Stimulated activated CD8-positive, alpha-beta memory T cell treated with anti-CD3 and anti-CD28 coated beads, Interleukin-4, amount 100 ng/mL, for 24 hours (primary cell): ENCODE data around the gene MATN1.
"Not testable (repeated sequence)": the region's sequence is repeated elsewhere in the genome, so short reads cannot be mapped to it uniquely, and the experiment has no call there.

Experiments
- DNase-seq: peaks from one replicate; pipeline ENCODE4 v3.0.0-alpha.2; 2020; ENCODE audit warnings: low read depth

The MATN1 gene

DNA sequence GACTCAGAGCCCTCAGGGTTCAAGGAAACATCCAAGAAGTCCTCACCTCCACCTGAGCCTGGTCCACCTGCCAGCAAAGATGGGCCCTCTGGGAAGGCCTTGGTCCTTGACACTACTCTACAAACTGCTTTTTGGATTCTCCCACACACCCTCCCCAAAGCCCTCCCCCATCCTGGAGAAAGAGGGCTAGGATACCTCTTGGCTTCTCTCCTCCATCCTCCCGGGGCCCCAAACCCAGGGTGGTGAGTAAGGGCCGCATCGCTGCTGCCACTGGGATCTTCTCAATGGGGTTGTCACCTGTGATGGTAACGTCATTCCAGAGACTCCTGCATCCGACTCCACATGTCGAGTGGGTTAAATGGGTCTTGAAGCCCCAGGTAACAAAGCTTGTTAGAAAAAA is 26.6 kb downstream of the MATN1 start:
- no peak for DNase-seq

DNA sequence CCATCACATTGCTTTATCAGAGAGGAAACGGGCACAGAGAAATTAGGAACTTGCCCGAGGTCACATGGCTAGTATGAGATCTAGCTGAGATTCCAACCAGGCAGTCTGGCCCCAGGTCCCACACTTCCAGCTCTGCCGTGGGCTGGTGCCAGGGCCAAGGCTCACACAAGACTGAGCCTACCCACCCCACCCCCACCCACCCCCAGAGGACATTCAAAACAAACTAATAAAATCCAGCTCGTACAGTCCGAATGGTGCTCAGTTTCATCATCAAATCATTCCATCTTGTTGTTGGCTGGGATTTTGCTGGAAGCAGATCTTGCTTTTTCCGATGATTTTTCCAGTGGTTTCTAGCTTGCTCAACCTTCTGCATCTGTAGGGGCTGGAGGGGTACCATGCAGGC is 27.9 kb downstream of the MATN1 start:
- DNase-seq = no peak

DNA sequence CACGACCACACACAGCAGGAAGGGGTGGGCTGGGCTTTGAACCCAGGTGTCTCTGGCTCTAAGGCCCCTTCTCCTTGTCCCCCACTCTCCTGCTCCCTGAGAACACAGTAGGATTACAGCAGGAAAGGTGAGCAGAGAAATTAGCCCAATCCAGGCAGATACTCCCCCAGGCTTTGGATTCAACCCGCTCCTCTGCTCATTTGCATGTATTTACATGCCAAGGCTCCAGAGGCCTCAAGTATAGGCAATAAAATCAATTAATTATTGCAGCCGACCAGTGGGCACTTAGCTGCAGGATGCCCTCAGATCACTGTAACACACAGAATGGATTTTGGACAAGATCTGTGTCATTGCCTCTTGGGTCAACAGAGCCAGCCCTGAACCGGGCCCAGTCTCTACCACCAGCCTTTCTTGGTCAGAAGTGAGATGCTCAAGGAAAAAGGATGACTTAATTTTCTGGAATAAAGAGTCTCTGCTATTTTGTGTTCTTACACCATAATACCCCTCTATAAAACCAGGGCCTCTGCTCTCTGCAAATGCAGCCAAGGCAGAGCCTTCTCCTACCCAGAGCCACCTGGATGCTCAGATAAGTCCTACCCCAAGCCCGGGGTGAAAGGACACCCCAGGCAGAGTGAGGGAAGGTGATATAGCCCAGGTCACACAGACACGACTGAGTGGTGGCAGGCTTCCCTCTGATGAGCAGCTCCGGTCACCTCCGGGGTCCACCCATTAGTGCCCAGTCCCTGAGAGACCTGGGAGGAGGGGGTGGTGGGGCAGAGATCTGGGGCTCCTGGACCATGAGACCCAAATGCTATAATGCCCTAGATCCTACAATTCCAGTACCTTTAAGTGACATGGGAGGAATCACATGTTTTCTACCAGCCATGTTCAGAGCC is 28.9 kb downstream of the MATN1 start:
- no peak for DNase-seq

DNA sequence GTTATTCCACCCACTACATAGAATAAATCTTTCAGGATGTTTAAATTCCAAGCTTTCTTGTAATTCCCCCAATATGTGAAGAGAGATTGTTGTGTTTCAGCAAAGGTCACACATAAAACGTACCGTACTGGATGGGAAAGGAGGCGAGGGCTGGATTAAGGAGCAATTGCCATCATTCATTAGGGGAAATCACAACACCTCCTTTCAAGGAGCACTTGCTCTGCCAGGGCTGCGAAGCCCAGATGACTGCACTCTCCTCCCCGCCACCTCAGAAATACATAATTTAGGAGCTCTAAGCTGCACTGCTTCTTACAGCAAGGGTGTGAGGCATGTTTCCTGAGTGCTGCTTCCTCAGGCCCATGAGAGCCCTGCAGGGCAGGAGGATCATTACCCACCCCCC is 29.6 kb downstream of the MATN1 start:
- DNase-seq = no peak

DNA sequence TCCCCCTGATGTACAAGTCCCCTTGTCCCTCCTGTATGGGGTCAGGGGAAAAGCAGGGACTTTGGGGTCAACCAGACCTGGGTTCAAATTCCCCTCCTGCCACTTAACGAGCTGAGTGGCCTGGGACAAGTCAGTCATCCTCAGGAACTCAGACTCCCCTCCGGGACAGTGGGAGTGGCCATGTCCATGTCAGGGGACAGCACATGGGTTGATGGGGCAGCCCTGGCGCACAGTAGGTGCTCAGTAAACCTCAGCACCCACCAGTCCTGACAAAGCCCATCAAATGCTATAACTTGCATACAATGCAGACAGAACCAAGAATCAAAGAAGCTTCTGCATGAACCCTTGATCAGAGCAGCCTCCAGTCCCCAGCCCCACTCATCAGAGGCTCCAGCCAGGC is 30.0 kb downstream of the MATN1 start:
- no peak for DNase-seq

DNA sequence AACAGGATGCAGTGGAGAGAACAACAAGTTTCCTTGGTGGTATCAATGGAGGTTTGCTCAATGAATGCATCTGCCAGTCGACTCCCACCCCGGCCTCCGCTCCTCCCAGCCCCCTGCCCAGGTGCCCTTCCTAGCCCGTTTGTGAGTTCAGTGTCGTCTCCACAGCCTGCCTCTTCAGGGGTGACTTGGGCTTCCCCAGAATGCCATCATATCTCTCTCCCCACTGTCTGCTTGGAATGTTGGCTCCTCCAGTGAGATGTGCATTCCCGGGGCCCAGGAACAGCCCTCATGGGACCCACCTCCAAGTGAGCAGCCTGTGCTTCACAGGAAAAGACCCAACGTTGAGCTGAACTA is 30.5 kb downstream of the MATN1 start:
- DNase-seq = no peak

DNA sequence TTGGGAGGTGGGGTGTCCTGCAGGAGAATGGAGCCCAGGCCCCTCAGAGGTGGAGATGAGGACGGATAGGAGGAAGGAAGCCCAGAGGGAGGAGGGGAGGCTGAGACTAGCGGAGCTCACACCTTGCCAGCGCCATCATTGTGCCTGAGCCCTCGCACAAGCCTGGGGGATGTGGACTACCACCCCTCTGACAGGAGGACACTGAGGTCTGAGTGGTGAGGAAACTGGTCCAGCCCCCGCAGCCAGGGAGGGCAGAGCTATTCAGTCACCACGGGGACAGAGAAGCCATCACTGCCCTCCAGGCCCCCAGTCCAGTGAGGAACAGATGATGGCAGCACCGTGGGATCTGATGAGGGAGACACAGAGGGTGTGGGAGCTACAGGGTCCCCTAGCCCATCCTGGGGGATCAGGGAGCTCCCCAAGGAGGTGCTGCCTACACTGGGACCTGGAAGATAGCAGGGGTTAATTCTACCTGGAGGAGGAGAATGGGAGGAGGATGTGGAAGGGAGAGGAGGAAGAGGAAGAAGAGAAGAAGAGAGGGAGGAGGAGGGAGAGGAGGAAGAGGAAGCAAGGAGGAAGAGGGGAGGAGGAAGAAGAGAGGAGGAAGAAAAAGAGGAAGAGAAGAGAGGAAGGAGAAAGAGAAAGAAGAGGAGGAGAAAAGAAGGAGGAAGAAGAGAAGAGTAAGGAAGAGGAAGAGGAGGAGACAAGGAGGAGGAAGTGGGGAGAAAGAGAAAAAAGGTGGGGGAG is 31.0 kb downstream of the MATN1 start:
- DNase-seq = no peak

DNA sequence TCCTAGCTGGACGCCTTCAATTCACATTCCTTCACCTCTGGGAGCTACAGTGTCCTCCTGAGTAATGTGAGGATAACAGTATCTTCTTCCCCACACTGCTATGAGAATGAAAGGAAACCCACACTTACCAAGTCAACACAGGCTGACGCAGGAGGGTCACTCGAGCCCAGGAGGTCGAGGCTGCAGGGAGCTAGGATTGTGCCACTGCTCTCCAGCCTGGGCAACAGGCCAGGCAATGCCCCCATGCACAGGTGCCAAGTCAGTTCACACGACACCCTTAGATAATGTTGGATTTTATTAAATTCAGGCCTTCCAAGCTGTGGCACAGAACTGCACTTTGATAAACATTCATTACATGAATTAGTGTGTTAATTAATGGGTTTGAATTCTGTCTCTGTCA is 31.9 kb downstream of the MATN1 start:
- no peak for DNase-seq

DNA sequence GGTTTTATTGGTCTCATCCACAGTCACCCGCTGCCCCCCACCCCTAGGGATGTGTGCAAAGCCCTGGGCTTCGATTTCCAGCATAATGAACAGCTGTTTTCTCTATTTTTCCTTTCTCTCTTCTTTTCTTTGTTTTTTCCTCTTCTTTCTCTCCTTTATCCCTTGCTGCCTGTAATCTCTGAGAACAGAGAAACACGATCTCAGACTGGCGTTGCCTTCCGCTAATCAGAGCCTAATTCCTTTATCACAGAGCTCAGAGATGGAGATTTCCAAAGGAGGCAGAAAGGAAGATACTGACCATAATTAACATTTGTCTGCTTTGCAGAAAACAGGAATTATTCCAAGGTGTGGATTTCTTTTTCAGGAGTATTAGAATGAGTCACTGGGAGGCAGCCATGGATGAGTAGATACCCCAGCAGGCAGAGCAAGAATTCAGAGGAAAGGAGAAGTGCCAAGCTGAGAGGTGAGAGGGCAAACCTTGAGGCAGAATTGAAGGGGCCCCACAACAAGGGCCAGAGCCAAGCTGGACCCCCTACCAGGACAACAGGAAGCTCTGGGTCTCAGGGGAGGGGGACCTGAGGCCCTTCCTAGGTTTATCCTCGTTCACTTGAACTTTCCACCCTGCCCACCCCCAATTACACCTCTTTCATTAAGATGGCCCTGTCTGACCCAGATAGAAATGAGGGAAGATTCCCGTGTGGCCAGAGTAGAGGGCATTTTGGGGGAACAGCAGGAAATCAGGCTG is 33.3 kb downstream of the MATN1 start:
- DNase-seq = no peak

DNA sequence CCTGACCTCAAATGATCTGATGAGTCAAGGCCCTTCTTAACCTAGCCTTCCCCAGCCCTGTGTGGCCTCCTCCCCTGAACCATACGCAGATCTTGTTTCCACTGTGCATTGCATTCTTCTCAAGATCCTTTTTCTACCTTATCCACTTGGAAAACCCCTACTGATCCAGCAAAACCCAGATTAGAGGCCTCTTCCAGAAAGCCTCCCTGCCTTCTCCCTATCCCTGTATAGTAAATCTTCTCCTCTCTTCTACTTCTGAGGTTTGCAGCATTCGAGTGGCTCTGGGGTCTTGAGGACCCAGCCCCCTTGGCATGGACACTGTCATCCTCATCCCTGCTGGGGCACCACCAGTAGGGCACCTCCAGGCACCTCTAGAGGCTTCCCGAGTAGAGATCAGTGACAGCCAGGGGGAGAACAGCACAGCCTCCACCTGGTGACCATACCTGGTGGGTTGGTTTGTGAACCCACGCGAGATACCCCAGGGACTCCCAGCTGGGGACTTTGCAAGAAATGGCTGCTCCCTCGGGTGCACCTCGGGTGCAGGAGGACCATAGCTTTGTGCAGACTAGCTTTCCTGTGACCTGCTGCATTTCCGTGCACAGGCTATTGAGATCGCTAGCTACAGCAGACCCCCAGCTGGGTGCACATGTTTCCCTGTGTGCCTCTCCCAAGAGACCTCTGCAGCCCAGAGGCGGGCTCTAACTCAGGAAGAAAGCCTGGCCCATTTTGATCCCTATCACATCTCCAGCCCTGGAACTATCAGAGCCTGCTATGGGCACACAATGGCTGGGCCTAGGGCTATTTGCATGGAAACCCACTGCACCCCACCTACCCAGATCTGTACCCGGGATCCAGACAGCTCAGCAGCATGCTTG is 34.2 kb downstream of the MATN1 start:
- no peak for DNase-seq

DNA sequence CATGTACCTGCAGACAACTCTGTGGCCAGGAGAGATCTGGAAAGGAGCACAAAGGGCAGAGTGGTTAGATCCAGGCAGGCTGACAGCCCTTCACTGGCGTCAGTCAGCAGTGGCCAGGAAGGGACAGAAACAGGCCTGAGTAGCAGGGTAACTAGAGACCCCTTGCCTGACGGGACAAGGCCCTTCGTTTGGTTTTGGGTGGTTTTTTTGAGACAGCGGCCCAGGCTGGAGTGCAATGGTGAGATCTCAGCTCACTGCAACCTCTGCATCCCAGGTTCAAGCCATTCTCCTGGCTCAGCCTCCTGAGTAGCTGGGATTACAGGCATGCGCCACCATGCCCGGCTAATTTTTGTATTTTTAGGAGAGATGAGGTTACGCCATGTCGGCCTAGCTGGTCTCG is 34.9 kb downstream of the MATN1 start:
- not testable (repeated sequence) for DNase-seq

DNA sequence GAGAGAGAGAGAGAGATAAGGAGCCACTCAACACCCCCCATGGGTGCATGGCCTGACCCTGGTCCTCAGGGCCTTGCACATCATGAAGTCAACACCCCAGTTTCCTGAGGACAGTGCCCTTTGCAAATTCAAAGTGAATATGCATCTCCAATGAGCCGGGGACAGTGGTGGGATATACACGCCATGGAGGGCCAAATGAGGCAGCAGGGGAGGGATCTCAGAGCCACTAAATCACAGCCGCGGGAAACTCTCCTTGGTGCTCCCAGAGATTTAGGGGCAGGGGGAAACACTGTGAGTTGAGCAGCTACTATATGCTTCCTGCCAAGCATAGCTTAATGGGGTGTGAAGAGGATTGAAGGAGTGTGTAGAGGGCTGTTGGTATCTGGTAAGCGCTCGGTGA is 35.5 kb downstream of the MATN1 start:
- DNase-seq = no peak

DNA sequence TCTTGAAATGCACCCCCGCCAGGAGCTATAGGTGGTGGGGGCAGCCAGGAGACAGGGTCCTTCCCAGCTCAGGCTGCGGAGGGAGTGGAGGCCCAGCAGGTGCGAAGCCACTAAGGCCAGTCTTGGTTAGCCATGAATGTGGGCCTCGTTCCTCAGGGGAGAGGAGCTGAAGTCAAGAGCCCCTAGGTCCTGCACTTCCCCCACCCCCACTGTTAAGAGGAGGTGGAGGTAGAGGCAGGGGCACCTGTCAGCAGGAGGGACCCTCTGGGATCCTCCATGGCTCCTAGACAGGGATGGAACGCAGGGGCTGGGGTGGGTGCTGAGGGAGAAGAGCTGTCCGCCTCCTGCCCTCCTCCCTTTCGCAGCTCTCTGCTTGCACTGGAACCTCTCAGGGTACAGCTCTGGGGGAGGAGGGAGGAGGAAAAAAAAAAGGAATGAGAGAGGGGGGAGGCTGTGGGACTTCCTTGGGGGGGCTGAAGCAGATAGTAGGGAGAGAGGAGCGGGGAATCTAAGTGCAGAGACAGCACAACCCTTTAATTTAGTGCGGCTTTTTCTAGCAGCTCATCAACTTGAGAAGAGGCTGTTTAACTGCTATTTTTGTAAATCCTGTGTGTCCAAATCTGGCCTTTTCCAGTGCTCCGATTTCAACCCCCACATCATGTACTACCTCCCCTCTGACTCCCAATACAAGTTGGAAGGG is 37.0 kb downstream of the MATN1 start:
- DNase-seq = no peak

DNA sequence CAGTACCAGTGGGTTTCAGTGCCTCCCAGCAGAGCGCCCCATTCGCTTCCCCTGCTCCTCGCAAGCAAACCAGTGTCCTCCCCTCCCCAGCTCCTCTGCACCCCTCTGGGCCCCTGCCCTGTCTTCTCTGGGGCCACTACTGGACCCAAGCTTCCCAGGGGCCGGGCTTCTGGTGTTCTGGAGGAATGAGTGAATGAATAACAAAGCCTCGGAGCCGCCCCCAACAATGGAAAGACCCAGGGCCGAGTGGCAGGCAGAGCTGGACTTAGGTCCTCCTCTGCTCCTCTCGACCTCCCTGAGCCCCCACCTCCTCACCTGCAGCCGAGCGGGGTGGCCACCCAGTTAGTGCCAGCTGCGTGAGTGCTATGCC is 37.6 kb downstream of the MATN1 start:
- DNase-seq = no peak

DNA sequence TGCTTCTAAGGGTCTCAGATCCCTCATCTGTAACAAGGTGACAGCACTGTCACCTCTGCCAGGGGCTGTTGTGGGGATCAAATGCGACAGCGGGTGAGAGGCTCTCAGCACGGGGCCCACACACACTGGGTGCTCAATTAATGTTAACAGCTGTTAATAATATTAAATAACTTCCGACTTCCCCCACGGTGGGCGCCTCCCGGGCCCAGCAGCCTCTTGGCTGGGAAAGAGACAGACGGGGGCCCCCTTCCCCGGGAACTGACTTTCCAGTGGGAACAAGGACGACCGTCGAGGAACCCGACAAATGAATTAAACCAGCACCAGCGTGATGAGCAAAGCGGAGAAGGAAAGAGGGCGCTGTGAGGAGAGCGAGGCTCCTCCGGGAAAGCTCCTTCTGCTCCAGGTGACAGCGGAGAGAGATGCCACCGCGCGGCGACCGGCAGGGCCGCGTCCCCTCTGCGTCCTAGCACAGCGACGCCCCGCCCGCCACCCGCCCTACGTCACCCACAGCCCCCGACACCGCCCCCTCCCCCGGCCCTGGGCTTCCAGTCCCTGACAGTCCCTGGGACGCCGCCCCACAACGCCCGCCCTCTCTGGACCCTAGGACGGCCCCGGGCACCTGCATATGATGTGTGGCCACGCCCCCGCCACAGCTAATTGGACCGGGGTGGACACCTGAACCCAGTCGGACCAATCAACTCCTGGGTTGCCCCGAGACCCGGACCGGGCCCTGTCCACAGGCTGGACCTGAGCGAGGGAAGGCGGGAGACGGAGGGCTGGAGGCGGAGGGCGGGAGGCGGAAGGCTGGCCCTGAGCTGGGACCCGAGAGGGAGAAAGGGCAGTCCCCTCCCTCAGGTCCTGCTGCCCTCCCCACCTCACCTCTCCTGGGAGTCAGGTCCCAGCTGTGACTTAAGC is 38.2 kb downstream of the MATN1 start:
- DNase-seq = peak; percentile 5

DNA sequence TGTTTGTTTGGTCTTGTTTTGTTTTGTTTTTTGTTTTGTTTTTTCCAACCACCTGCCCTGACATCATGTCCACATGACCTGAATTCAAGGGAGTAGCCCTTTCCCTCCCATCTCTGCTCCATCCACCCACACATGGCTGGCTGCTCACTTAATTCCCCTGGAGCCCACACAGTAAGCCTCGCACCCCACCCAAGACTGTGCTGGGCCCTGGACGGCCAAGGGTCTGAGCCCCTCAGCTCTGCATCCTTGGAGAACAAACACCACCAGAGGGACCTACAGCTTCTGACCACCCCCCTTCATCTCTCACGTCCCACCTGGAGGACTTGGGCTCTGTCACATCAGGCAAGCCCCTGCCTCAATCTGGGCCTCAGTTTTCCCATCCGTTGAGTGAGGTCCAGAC is 39.1 kb downstream of the MATN1 start:
- no peak for DNase-seq

DNA sequence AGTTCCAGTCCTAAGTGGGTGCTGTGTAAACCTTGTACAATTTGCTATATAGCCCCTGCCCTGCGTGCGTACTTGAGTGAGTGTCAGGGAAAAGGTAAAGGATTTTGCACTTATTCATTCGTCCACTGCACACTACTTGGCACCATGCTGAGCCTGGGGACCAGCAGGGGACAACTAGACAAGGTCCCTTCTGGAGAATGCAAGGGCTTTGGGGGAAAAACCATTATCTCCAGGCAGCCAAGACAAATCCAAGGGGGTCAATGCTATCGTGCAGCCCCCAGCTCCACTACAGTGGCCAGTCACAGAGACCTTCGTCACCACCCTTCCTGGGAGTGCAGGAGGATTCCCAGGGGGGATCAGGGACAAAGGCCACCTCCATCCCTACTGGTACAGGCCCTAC is 39.7 kb downstream of the MATN1 start:
- no peak for DNase-seq

DNA sequence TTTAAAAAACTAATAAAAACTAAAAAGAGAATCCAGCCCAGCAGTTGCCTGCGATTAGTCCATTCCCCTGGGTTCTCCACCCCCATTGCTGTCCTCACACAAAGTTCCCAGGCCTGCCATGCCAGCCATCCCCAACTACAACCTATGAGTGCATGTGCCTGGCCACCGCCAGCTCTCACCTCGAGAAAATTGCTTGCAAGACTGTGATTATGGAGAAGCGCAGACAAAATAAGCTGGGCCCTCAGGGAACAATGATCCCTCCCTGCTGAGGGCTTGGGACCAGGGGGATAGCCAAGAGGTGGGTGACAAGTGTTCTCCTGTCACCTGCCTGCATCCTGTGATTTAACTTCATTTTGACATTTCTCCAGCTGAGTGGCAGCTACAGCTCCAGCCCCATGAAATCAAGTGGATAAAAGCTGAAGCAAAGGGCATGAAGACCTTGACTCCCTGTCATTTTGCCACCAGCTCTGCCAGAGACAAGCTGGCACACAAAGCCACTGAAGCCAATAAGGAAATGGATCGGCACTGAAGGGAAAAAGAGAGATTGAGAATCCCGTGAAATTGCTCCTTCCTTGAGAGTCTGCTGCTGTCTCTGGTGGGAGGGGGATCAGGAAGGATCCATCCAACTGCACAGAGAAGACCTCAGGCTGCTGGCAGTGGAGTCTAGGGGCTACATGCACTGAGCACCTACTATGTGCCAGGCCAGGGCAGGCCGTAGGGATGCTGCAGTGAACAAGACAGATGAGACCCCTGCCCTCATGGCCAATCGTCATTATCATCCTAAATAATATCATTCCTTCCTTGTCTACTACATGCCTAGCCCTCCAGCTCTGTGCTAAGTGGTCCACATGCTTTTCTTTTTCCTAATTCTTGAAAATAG is 40.7 kb downstream of the MATN1 start:
- no peak for DNase-seq

DNA sequence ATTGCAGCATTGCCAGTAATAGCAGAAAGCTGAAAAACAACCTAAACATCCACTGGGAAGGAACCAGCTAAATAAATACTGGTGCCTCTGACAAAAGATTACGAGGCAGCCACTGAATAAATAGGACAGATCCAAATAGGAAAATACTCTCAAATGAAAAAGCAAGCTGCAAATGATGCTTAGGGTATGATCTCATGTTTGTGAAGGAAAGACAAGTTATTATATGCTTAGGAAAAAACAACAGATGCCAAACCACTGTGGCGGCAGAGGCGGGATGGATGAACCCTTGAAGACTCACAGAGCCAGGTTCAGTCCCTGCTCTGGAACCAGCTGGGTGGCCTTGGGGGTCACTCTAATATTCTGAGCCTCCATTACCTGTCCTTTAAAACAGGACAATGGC is 41.6 kb downstream of the MATN1 start:
- DNase-seq = no peak
